ENCODE data around the gene HEMK1. TPM values are rescaled to one million over a fixed set of nuclear protein-coding genes. Genes with fewer than 3 reads are reported as not detected.

HEMK1 gene
- total and polyA plus RNA-seq, 2 of the 8 experiments (the other 6 are each of a cell fraction or from before 2014, with no cell fraction given) = 9.7 to 10.6 TPM

GRCh38 chr3:50571486-50571885 lies 2.2 kb downstream of the HEMK1 start:
- Histone ChIP-seq H3K79me1 (ENCODE audit: low read depth, low read length) (no peaks in the 10 kb centered on the region; the same call in 1 of the 2 replicates), H2AK5ac (ENCODE audit: low read depth, low read length) (no peak overlapping the region), H3K4me2 (ENCODE audit: insufficient read depth in 1 of 2, low read depth in 2 of 2, low read length in 2 of 2) (no peak overlapping the region), H3K9ac (replicated peaks in 1 of 4; ENCODE audit: extremely low read depth in 1 of 4, low read depth in 3 of 4, low read length in 3 of 4) (no peak overlapping the region), H3K4me3 (ENCODE audit: extremely low read depth in 1 of 4, insufficient read depth in 2 of 4, low read depth in 3 of 4, low read length in 4 of 4) (no peak overlapping the region), H2BK20ac (ENCODE audit: low read length) (no peak overlapping the region), H3K9me3 (ENCODE audit: insufficient read depth in 2 of 2, low read depth in 1 of 2, low read length in 1 of 2) (no peaks in the 10 kb centered on the region), H4K5ac (ENCODE audit: insufficient read length, low read depth, low read length) (no peak overlapping the region), H3K79me2 (ENCODE audit: control insufficient read depth in 1 of 2, insufficient read depth in 2 of 2, low read length in 2 of 2) (no peaks in the 10 kb centered on the region), H3K23me2 (ENCODE audit: low read depth, low read length) (peaks cover 15% of the 10 kb centered on the region; the same call in 1 of the 2 replicates), H4K8ac (ENCODE audit: extremely low read depth, insufficient read depth, low read length) (no peak overlapping the region), H2BK12ac (ENCODE audit: low read depth, low read length) (no peak overlapping the region), H3K18ac (ENCODE audit: extremely low read depth, low read length) (no peak overlapping the region), H3K56ac (replicated peaks; ENCODE audit: insufficient read length, low read depth, low read length) (no peak overlapping the region), H3K23ac (ENCODE audit: insufficient read length) (no peak overlapping the region), H2BK15ac (ENCODE audit: low read length) (no peak overlapping the region), H3K4me1 (replicated peaks in 1 of 4; ENCODE audit: control insufficient read depth in 3 of 4, insufficient read depth in 4 of 4, low read length in 3 of 4) (peaks cover 0 to 6% (median 4%) of the 10 kb centered on the region in 4 experiments; a peak in 5 of 7 replicates), H3K36me3 (ENCODE audit: control insufficient read depth in 2 of 4, insufficient read depth in 4 of 4, low read length in 3 of 4) (no peaks in the 10 kb centered on the region), H3K27ac (ENCODE audit: low read depth, low read length) (no peak overlapping the region), H2BK5ac (ENCODE audit: low read depth, low read length) (no peak overlapping the region), H3K14ac (ENCODE audit: insufficient read length) (no peak overlapping the region), H4K20me1 (replicated peaks in 1 of 2; ENCODE audit: control insufficient read depth in 1 of 2, insufficient read depth in 2 of 2, low read length in 2 of 2) (no peaks in the 10 kb centered on the region), H3K4ac (replicated peaks; ENCODE audit: insufficient read length, low read depth, low read length) (no peak overlapping the region), H2BK120ac (replicated peaks; ENCODE audit: low read depth, low read length) (no peak overlapping the region), H4K91ac (replicated peaks; ENCODE audit: insufficient read length, low read length) (peak overlapping the region; percentile 70), H3K27me3 (replicated peaks in 1 of 4; ENCODE audit: control insufficient read depth in 3 of 4, extremely low read depth in 1 of 4, insufficient read depth in 3 of 4, low read length in 3 of 4) (peaks cover 0 to 6% (median 5%) of the 10 kb centered on the region in 4 experiments; a peak in 4 of 7 replicates), H2AFZ (ENCODE audit: low read length) (no peak overlapping the region)
- 83% methylated on average over 4 of the region's 4 CpGs; no CpG with 5 or more reads in 1 of the 2 experiments for WGBS, 2 experiments (ENCODE audit: extremely low coverage in 1 of 2, insufficient coverage in 1 of 2, insufficient read length in 1 of 2, insufficient replicate concordance in 2 of 2, low coverage in 1 of 2, low lambda C conversion rate in 2 of 2, missing lambda C conversion rate in 1 of 2)
- CTCF ChIA-PET (ENCODE audit: partially characterized antibody) = interaction anchor here (0.9 to 46.5 kb wide), 18 partner anchors 9 to 201 kb away, joined by 3 to 863 read pairs (median 4); partner anchors contain the start of genes CISH and MAPKAPK3
- POLR2A ChIA-PET (ENCODE audit: partially characterized antibody) = interaction anchor here (0.8 kb wide), 1 partner anchor 27 kb away, joined by 3 read pairs; no protein-coding TSS in a partner anchor
- DNase-seq (ENCODE audit: low read depth in 1 of 2, low spot score in 2 of 2) (no peak), FAIRE-seq (no peak)
- TF ChIP-seq GABPA (IDR thresholded peaks at IDR 0.05; ENCODE audit: borderline replicate concordance, insufficient read depth, low read length) = no peak
- no peak for TF ChIP-seq YY1 (IDR thresholded peaks at IDR 0.05; ENCODE audit: low read depth, low read length)
- TF ChIP-seq NANOG (IDR thresholded peaks at IDR 0.05; ENCODE audit: insufficient read depth, low read depth, low read length, poor library complexity, severe bottlenecking) = no peak
- TF ChIP-seq JUND (IDR thresholded peaks at IDR 0.05; ENCODE audit: low read length) = no peak
- TF ChIP-seq RXRA (IDR thresholded peaks at IDR 0.05; ENCODE audit: insufficient read depth, low read depth, low read length) = no peak
- no peak for TF ChIP-seq CBX8 (IDR thresholded peaks at IDR 0.05; ENCODE audit: borderline replicate concordance, low read depth, low read length)
- TF ChIP-seq RBBP5 (IDR thresholded peaks at IDR 0.05; ENCODE audit: borderline replicate concordance, low read depth, low read length) = no peak
- TF ChIP-seq SAP30 (IDR thresholded peaks at IDR 0.05; ENCODE audit: insufficient read depth, insufficient replicate concordance, low read length) = no peak
- TF ChIP-seq TAF7 (optimal IDR thresholded peaks at IDR 0.05; ENCODE audit: borderline replicate concordance, low read depth, low read length) = no peak
- TF ChIP-seq EP300 (IDR thresholded peaks at IDR 0.05; ENCODE audit: borderline replicate concordance in 1 of 2, low read depth in 2 of 2, low read length in 2 of 2) = no peak
- no peak for TF ChIP-seq CBX5 (IDR thresholded peaks at IDR 0.05; ENCODE audit: low read depth, low read length)
